ENCODE data around the gene CCP110. TPM values are rescaled to one million over a fixed set of nuclear protein-coding genes. Genes with fewer than 3 reads are reported as not detected.

CCP110 gene
- total and polyA plus RNA-seq, 2 donors from 2014 or later: 3.5 to 14.5 TPM

DNA sequence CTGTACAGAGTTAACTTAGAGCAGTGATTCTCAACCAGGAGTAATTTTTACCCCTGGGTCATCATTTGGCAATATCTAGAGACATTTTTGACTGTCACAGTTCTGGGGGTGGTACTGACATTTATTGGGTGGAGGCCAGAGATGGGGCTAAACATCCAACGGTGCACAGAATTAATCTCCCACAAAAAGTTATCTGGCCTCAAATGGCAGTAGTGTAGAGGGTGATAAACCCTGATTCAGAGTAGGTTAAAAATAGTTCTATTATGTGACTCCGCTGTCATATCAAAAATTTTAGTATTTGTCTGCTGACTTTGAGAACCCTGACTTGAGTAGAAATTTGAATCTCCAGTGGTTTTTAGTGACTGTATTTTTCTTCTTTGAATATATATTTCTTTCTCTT is 50.9 kb downstream of the CCP110 start:
- intact Hi-C loops (cut with DNase I): no loop called here
- Histone ChIP-seq H3K9ac (ENCODE audit: low read length in 3 of 3) (no peak overlapping the region), H3K27ac (ENCODE audit: low read depth in 2 of 2, low read length in 2 of 2) (no peak overlapping the region), H3K4me1 (ENCODE audit: control insufficient read depth in 2 of 3, insufficient read depth in 2 of 3, low read depth in 1 of 3, low read length in 3 of 3) (no peaks in the 10 kb centered on the region), H3K36me3 (ENCODE audit: control insufficient read depth in 2 of 3, insufficient read depth in 3 of 3, low read length in 3 of 3) (peaks cover 0 to 47% (median 30%) of the 10 kb centered on the region in 3 donors), H3K9me3 (ENCODE audit: control insufficient read depth in 2 of 3, insufficient read depth in 1 of 3, low read length in 3 of 3) (no peaks in the 10 kb centered on the region), H3K4me3 (ENCODE audit: low read length in 3 of 3) (no peak overlapping the region), H3K27me3 (ENCODE audit: control insufficient read depth, insufficient read depth, low read length) (no peaks in the 10 kb centered on the region)
- no peak for DNase-seq
- FAIRE-seq: no peak
- TF ChIP-seq, protein P1, sequence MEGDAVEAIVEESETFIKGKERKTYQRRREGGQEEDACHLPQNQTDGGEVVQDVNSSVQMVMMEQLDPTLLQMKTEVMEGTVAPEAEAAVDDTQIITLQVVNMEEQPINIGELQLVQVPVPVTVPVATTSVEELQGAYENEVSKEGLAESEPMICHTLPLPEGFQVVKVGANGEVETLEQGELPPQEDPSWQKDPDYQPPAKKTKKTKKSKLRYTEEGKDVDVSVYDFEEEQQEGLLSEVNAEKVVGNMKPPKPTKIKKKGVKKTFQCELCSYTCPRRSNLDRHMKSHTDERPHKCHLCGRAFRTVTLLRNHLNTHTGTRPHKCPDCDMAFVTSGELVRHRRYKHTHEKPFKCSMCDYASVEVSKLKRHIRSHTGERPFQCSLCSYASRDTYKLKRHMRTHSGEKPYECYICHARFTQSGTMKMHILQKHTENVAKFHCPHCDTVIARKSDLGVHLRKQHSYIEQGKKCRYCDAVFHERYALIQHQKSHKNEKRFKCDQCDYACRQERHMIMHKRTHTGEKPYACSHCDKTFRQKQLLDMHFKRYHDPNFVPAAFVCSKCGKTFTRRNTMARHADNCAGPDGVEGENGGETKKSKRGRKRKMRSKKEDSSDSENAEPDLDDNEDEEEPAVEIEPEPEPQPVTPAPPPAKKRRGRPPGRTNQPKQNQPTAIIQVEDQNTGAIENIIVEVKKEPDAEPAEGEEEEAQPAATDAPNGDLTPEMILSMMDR (IDR thresholded peaks at IDR 0.05; ENCODE audit: borderline replicate concordance, extremely low read depth, insufficient read depth): no peak

DNA sequence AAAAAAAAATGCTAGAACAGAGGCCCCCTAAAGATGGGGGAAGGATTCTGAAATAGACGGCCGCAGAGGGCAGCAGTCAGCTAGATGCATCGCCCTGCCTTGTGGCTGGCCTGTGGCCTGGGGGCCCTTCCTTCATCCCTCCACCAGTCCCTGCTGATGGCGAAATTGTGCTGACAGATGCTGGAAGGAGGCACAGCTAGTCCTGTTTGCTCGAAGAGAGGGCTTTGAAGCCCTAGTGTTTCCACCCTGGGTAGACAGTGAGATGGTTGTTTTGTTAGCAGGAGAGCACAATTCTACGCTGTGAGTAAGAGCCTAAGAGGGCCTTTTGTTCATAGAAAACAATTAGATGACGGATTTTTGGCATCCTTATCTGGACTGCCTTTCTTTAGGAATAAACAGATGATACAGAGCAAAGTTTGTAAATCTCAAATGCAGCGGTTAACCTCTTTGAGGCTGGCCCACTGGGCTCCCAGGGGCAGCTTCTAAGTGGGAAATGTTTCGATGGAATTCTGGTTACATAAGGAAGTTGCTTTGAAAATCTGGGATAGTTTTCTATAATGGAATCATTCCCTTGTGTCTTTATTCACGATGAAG is 54.7 kb downstream of the CCP110 start:
- FAIRE-seq (no peak), DNase-seq (no peak)
- Histone ChIP-seq H3K9me3 (ENCODE audit: control insufficient read depth in 2 of 3, insufficient read depth in 1 of 3, low read length in 3 of 3) (no peaks in the 10 kb centered on the region), H3K9ac (ENCODE audit: low read length in 3 of 3) (no peak overlapping the region), H3K27ac (ENCODE audit: low read depth in 2 of 2, low read length in 2 of 2) (no peak overlapping the region), H3K4me3 (ENCODE audit: low read length in 3 of 3) (no peak overlapping the region), H3K27me3 (ENCODE audit: control insufficient read depth, insufficient read depth, low read length) (no peaks in the 10 kb centered on the region), H3K36me3 (ENCODE audit: control insufficient read depth in 2 of 3, insufficient read depth in 3 of 3, low read length in 3 of 3) (peaks cover 7 to 65% (median 41%) of the 10 kb centered on the region in 3 donors), H3K4me1 (ENCODE audit: control insufficient read depth in 2 of 3, insufficient read depth in 2 of 3, low read depth in 1 of 3, low read length in 3 of 3) (no peaks in the 10 kb centered on the region)
- intact Hi-C loops (cut with DNase I): no loop called here
- TF ChIP-seq, protein P1 (IDR thresholded peaks at IDR 0.05; ENCODE audit: borderline replicate concordance, extremely low read depth, insufficient read depth): no peak

DNA sequence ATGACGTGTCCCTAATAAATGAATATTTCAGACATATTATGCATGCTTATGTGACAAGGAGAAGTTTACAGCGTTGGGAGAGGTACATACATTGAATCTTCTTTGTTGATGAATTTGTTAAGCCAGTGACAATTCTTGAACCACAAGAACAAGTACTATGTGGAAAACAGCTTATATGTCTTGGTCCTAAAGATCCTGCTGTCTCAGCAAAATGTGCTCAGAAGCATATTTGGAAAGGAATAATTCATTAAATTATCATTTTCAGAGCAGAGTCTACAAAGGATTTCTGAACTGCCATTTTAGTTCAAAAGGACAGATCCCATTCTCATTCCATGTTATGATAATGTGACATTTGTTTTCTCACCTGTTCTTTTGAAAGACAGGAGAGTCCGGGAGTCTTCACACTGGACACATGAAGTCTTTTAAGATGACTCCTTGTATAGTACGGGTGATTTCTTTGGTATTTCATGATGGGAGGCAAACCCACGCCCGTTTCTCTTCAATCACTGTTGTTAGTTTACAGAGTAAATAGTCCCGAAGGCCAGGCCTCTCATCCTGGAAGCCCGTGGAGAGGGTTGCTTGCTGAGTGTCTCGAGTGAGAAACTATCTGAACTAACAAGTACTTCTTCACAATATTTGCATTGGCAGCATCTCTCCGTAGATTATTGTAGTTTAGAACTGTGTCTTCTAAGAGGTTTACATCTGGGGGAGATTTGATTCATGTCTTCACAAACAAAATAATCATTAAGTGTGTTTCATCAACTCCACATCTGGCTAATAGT is 58.5 kb downstream of the CCP110 start:
- FAIRE-seq (no peak), DNase-seq (no peak)
- Histone ChIP-seq H3K27me3 (ENCODE audit: control insufficient read depth, insufficient read depth, low read length) (no peaks in the 10 kb centered on the region), H3K9me3 (ENCODE audit: control insufficient read depth in 2 of 3, insufficient read depth in 1 of 3, low read length in 3 of 3) (no peaks in the 10 kb centered on the region), H3K27ac (ENCODE audit: low read depth in 2 of 2, low read length in 2 of 2) (no peak overlapping the region), H3K36me3 (ENCODE audit: control insufficient read depth in 2 of 3, insufficient read depth in 3 of 3, low read length in 3 of 3) (peaks cover 8 to 46% (median 34%) of the 10 kb centered on the region in 3 donors), H3K9ac (ENCODE audit: low read length in 3 of 3) (no peak overlapping the region), H3K4me3 (ENCODE audit: low read length in 3 of 3) (no peak overlapping the region), H3K4me1 (ENCODE audit: control insufficient read depth in 2 of 3, insufficient read depth in 2 of 3, low read depth in 1 of 3, low read length in 3 of 3) (no peaks in the 10 kb centered on the region)
- intact Hi-C loops (cut with DNase I): no loop called here
- TF ChIP-seq, protein P1 (IDR thresholded peaks at IDR 0.05; ENCODE audit: borderline replicate concordance, extremely low read depth, insufficient read depth): no peak

All from kidney (tissue), 14 donors.